ENCODE measurements around the gene WHRN. TPM values are rescaled to one million over a fixed set of nuclear protein-coding genes. Genes with fewer than 3 reads are reported as not detected.
A peak's percentile ranks its signal among the peaks of the same experiment; 100 is the strongest.

The WHRN gene
- total RNA-seq, 3 donors from 2014 or later, result 2.0 to 5.8 (median 2.2) TPM

GRCh38 chr9:114524247-114524681, 19.0 kb upstream of the WHRN start:
- DNase-seq (no peak), ATAC-seq (no peak)
- no peaks in the 10 kb centered on the region for H3K9me3 Mint-ChIP-seq
- peaks cover 30% of the 10 kb centered on the region for H3K27me3 Mint-ChIP-seq (ENCODE audit: low read depth)
- no peak overlapping the region for H3K4me3 Mint-ChIP-seq
- H3K4me1 Mint-ChIP-seq (ENCODE audit: low read depth), result no peaks in the 10 kb centered on the region
- no peaks in the 10 kb centered on the region for H3K36me3 Mint-ChIP-seq (ENCODE audit: insufficient read depth)

DNA sequence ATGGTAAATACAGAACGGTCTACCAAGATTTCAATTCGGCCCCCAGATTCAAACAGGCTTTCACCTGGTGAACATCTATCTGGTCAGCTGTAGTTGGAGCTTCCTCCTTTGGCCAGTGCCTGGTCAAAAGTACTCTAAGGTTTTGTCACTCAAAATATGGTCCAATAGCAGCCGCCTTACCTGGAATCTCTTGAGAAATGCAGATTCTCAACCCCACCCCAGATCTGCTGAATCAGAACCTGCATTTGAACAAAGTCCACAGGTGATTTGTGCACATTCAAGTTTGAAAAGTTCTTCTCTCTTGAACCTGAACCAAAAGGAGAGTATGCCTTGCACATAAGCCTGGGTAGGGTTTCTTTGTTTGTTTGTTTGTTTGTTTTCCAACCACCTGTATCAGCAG, 17.6 kb upstream of the WHRN start:
- H3K4me1 Mint-ChIP-seq (ENCODE audit: low read depth), result peaks cover 5% of the 10 kb centered on the region
- H3K36me3 Mint-ChIP-seq (ENCODE audit: insufficient read depth), result no peaks in the 10 kb centered on the region
- DNase-seq (no peak), ATAC-seq (no peak)
- H3K4me3 Mint-ChIP-seq, result no peak overlapping the region
- H3K9me3 Mint-ChIP-seq, result no peaks in the 10 kb centered on the region
- H3K27me3 Mint-ChIP-seq (ENCODE audit: low read depth), result peaks cover 25% of the 10 kb centered on the region

DNA sequence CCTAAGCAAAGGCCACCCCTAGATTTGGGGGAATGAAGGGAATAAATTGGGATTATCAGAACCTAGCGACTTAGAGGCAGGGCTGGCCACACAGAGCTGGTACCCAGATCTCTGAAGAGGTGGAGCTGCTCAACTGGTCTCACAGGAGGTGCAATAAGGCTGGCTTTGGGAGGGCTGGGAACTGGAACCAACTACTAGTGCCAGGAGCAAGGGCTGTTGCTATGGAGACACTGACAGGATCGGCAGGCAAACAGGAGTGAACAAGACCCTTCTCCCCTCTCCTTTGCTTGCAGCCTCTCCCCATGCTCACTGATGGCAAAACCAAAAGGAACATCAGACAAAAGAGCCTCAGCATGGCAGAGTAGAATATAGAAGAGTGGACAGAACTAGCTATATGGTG, 17.0 kb upstream of the WHRN start:
- Mint-ChIP-seq H3K4me1 (ENCODE audit: low read depth) (peaks cover 5% of the 10 kb centered on the region), H3K27me3 (ENCODE audit: low read depth) (peaks cover 25% of the 10 kb centered on the region)
- ATAC-seq, result no peak

DNA sequence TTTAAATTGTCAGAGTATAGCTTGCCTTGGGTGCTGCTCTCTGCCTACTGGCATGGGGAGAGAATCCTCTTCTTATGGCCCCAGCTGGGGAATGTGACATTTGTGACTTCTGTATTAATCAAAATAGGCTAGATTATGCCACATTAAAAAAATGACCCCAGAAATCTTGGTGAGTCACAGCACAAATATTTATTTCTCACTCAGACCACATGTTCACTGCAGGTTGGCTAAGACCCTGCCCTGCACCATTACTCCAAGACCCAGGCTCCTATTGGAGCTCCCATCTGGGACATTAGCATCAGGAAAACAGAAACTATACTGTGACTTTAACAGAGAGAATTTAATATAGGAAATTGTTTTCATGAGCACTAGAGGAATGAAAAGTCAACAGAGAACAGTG, 16.6 kb upstream of the WHRN start:
- DNase-seq (no peak), ATAC-seq (no peak)
- H3K27me3 Mint-ChIP-seq (ENCODE audit: low read depth), result peaks cover 25% of the 10 kb centered on the region
- H3K36me3 Mint-ChIP-seq (ENCODE audit: insufficient read depth), result no peaks in the 10 kb centered on the region
- H3K9me3 Mint-ChIP-seq, result no peaks in the 10 kb centered on the region
- no peak overlapping the region for H3K4me3 Mint-ChIP-seq
- peaks cover 5% of the 10 kb centered on the region for H3K4me1 Mint-ChIP-seq (ENCODE audit: low read depth)

More for the DNA sequence above, 17.0 kb upstream of the WHRN start:
- no peak overlapping the region for H3K4me3 Mint-ChIP-seq
- no peaks in the 10 kb centered on the region for H3K36me3 Mint-ChIP-seq (ENCODE audit: insufficient read depth)
- DNase-seq, result no peak
- H3K9me3 Mint-ChIP-seq, result no peaks in the 10 kb centered on the region

DNA sequence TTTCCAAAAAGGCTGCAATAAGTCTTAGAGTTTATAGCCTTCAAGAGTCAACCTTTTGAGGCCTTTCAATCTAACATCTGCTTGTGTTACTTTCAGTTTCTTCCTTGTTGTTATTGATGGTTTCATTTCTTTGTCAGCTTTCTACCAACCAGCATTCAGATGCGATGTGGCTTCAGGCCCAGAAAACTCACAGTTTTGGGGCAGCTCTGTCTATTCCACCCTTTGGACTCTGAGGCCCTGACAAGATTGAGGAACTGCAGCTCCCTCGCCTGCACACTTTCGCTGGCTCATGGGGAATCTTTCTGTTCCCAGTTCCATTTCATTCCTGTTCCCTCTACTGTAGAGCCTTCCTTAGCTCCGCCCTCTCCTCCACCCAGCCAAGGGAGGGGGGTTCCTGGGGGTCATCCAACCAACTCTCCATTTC, 13.3 kb upstream of the WHRN start:
- no peak overlapping the region for H3K4me3 Mint-ChIP-seq
- peak in 1 of 2 donors; percentile 14 for ATAC-seq

GRCh38 chr9:114518120-114518519, 12.8 kb upstream of the WHRN start:
- Mint-ChIP-seq H3K36me3 (ENCODE audit: insufficient read depth) (no peaks in the 10 kb centered on the region), H3K4me1 (ENCODE audit: low read depth) (peaks cover 5% of the 10 kb centered on the region), H3K27me3 (ENCODE audit: low read depth) (peaks cover 16% of the 10 kb centered on the region), H3K4me3 (no peak overlapping the region), H3K9me3 (no peaks in the 10 kb centered on the region)
- ATAC-seq (no peak), DNase-seq (no peak)

More for the DNA sequence above, 13.3 kb upstream of the WHRN start:
- DNase-seq, result no peak
- Mint-ChIP-seq H3K9me3 (no peaks in the 10 kb centered on the region), H3K36me3 (ENCODE audit: insufficient read depth) (no peaks in the 10 kb centered on the region), H3K4me1 (ENCODE audit: low read depth) (peaks cover 5% of the 10 kb centered on the region), H3K27me3 (ENCODE audit: low read depth) (peaks cover 15% of the 10 kb centered on the region)

DNA sequence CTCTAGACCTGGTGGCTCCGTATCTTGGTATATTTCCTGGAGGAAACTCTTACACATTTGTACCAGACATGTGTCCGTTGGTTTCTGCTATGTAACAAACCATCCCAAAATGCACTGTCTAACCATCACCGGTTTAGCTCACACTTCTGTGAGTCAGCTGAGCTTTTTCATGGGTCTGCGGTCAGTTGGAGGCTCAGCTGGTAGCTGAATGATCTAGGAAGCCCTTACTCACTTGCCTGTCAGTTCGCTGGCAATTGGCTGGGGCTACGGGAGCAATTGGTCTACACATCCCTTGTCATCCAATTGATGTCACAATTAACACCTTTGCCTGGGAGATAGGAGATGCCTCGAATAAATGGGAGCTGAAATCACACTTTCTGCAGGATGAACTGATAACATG, 11.6 kb upstream of the WHRN start:
- peaks cover 15% of the 10 kb centered on the region for H3K27me3 Mint-ChIP-seq (ENCODE audit: low read depth)

GRCh38 chr9:114515528-114515927, 10.3 kb upstream of the WHRN start:
- H3K4me3 Mint-ChIP-seq, result no peak overlapping the region
- DNase-seq, result no peak
- peaks cover 5% of the 10 kb centered on the region for H3K4me1 Mint-ChIP-seq (ENCODE audit: low read depth)
- no peak for ATAC-seq
- peaks cover 17% of the 10 kb centered on the region for H3K27me3 Mint-ChIP-seq (ENCODE audit: low read depth)
- no peaks in the 10 kb centered on the region for H3K9me3 Mint-ChIP-seq
- H3K36me3 Mint-ChIP-seq (ENCODE audit: insufficient read depth), result no peaks in the 10 kb centered on the region

More for the DNA sequence above, 11.6 kb upstream of the WHRN start:
- H3K36me3 Mint-ChIP-seq (ENCODE audit: insufficient read depth), result no peaks in the 10 kb centered on the region
- no peak for DNase-seq
- no peak for ATAC-seq
- peaks cover 5% of the 10 kb centered on the region for H3K4me1 Mint-ChIP-seq (ENCODE audit: low read depth)
- H3K9me3 Mint-ChIP-seq, result no peaks in the 10 kb centered on the region
- no peak overlapping the region for H3K4me3 Mint-ChIP-seq

GRCh38 chr9:114513959-114514267, 8.6 kb upstream of the WHRN start:
- no peak overlapping the region for H3K4me3 Mint-ChIP-seq
- H3K9me3 Mint-ChIP-seq, result no peaks in the 10 kb centered on the region
- H3K27me3 Mint-ChIP-seq (ENCODE audit: low read depth), result peaks cover 21% of the 10 kb centered on the region
- no peak for ATAC-seq
- DNase-seq, result no peak
- peaks cover 5% of the 10 kb centered on the region for H3K4me1 Mint-ChIP-seq (ENCODE audit: low read depth)
- no peaks in the 10 kb centered on the region for H3K36me3 Mint-ChIP-seq (ENCODE audit: insufficient read depth)

DNA sequence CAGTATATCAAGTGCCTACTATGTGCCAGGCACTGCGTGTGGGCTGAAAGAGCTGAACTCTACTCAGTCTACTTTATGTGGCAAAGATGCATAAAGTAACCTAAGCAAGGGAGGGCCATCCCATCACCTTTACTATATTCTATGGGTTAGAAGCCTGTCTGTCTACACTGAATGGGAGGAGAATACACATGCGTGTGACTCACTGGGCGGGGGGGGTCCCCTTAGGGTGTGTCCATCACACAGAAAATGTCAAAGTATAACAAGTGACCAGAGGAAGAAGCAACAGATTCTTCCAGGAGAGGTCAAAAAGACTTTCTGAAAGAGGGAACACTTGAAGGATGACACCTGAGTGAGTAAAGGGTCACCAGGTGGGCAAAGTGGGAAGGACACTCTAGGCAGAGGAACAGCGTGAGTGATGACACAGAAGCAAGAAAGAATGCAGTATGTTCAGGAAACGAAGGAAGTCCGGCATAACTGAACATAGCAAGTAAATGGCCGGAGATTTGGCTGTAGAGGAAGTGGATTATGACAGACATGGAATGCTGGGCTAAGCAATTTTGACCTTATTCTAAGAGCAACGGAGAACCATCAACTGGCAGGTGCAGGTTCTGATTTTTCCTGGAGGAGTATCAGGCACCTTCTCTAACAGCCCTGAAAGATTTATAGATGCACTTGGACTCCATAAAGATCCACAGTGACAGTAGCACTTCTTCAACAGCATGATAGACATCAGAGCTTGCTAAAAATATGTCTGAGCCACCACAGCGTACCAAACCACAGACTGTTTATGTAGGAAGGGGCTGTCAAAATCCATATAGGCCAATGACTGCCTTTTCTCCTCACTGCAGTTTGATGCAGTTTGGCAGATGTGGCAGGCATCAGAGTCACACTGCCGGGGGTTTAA, 8.0 kb upstream of the WHRN start:
- peaks cover 27% of the 10 kb centered on the region for H3K27me3 Mint-ChIP-seq (ENCODE audit: low read depth)
- no peaks in the 10 kb centered on the region for H3K36me3 Mint-ChIP-seq (ENCODE audit: insufficient read depth)
- H3K9me3 Mint-ChIP-seq, result no peaks in the 10 kb centered on the region
- no peak overlapping the region for H3K4me3 Mint-ChIP-seq
- ATAC-seq, result peak in 1 of 2 donors; percentile 35
- no peaks in the 10 kb centered on the region for H3K4me1 Mint-ChIP-seq (ENCODE audit: low read depth)
- DNase-seq, result no peak

- H3K4me3 Mint-ChIP-seq, result no peak overlapping the region
- DNase-seq, result no peak
- ATAC-seq, result no peak
- H3K9me3 Mint-ChIP-seq, result no peaks in the 10 kb centered on the region
- H3K27me3 Mint-ChIP-seq (ENCODE audit: low read depth), result peaks cover 31% of the 10 kb centered on the region
- no peaks in the 10 kb centered on the region for H3K36me3 Mint-ChIP-seq (ENCODE audit: insufficient read depth)
- H3K4me1 Mint-ChIP-seq (ENCODE audit: low read depth), result peaks cover 4% of the 10 kb centered on the region
These were observed 7.0 kb upstream of the WHRN start for GRCh38 chr9:114511978-114512874.

- peaks cover 24% of the 10 kb centered on the region for H3K27me3 Mint-ChIP-seq (ENCODE audit: low read depth)
These were observed 2.5 kb upstream of the WHRN start for GRCh38 chr9:114507726-114508125.

GRCh38 chr9:114506082-114506390, 763 bp upstream of the WHRN start:
- ATAC-seq (no peak), DNase-seq (no peak)
- Mint-ChIP-seq H3K36me3 (ENCODE audit: insufficient read depth) (no peaks in the 10 kb centered on the region), H3K4me1 (ENCODE audit: low read depth) (peaks cover 32% of the 10 kb centered on the region), H3K9me3 (no peaks in the 10 kb centered on the region), H3K4me3 (peak overlapping the region; percentile 82), H3K27me3 (ENCODE audit: low read depth) (peaks cover 17% of the 10 kb centered on the region)

More at GRCh38 chr9:114507726-114508125, 2.5 kb upstream of the WHRN start:
- no peak overlapping the region for H3K4me3 Mint-ChIP-seq
- no peaks in the 10 kb centered on the region for H3K9me3 Mint-ChIP-seq
- no peaks in the 10 kb centered on the region for H3K36me3 Mint-ChIP-seq (ENCODE audit: insufficient read depth)
- no peak for ATAC-seq
- no peak for DNase-seq
- H3K4me1 Mint-ChIP-seq (ENCODE audit: low read depth), result peaks cover 23% of the 10 kb centered on the region

DNA sequence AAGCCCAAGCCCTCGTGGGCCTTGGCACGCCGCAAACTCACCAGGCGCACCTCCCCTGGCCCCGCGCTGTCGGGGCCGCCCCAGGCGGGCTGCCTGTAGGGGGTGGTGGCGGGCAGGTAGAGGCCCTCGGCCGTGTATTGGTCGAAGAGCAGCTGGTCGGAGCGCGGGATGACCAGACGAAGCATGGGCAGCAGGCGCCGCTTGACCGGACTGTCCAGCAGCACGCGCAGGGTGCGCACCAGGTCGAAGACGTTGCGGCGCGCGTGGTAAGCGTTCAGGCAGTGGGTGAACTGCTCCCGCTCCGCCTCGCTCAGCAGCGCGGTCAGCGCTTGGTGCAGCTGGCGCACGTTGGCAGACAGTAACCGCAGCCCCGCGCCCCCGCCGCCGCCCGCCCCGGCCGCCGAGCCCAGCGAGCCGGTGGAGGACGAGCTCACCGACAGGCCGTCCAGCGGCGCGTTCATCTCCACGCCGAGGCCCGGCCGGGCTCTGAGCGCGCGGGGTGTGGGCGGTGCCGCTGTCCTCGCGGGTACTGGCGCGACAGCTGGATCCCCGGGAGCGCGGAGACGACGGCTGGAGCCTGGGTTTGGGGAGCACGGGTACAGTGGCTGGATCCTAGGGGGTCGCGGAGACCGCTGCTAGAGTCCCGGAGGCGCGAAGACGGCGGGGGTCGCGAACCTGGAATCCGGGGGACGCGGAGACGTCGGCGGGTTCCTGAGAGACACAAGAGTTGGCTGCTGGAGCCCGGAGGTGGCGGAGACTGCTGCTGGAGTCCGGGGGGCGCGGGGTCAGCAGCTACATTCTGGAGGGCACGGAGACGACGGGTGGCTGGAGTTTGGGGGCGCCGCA, 709 bp downstream of the WHRN start:
- Mint-ChIP-seq H3K4me1 (ENCODE audit: low read depth) (peaks cover 32% of the 10 kb centered on the region), H3K27me3 (ENCODE audit: low read depth) (peaks cover 16% of the 10 kb centered on the region), H3K4me3 (peak overlapping the region; percentile 79), H3K9me3 (no peaks in the 10 kb centered on the region), H3K36me3 (ENCODE audit: insufficient read depth) (no peaks in the 10 kb centered on the region)
- ATAC-seq, result peak; percentile 38 to 55
- peak; percentile 13 for DNase-seq
